ENCODE results near the gene MAPKAP1.

MAPKAP1 gene

DNA sequence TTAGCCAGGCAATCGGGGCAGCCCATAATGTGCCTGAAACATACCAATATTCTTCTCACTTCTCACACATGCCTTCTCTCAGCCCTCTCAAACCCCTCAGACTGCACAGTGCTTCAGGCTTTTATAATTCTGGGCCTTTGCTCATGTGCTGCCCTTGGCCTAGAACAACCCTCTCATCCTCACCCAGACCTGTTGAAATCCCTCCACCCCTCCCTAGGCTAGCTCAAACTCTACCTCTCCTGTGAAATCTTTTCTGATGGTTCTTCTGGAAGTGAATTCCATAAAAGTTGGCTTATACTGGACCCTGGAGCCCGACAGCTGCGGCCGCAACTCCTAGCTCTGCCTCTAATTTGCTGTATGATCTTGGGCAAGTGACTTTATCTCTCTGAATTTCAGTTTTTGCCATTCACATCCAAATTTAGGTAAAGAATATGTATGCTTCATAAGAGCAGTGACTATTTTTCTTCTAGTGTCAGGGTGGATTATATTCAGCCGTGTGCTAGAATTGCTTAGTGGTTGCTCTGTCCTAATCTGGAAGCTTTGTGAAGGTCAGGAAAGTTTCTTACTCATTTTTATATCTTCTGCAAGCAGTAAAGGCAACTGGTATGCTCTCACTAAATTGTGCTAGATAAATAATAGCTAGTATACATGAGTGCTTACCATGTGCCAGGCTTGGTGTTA lies 221.4 kb downstream of the MAPKAP1 start:
- H3K4me1 ChIP-seq (ENCODE audit: control insufficient read depth in 1 of 2, insufficient read depth in 2 of 2, low read length in 2 of 2), result peaks cover 15 to 19% of the 10 kb centered on the region in 2 donors
- peaks cover 0 to 7% of the 10 kb centered on the region in 2 donors for H3K36me3 ChIP-seq (ENCODE audit: control insufficient read depth in 1 of 2, insufficient read depth in 2 of 2, low read length in 2 of 2)
- H3K27me3 ChIP-seq (ENCODE audit: low read depth, low read length), result no peaks in the 10 kb centered on the region
- H3K27ac ChIP-seq (ENCODE audit: low read length), result peak overlapping the region; percentile 83
- no peaks in the 10 kb centered on the region for H3K9me3 ChIP-seq (ENCODE audit: control insufficient read depth in 1 of 2, low read length in 2 of 2)
- H3K4me3 ChIP-seq (ENCODE audit: low read depth in 1 of 2, low read length in 2 of 2), result no peak overlapping the region

GRCh38 chr9:125484350-125485282 lies 222.4 kb downstream of the MAPKAP1 start:
- peak overlapping the region; percentile 83 for H3K27ac ChIP-seq (ENCODE audit: low read length)
- H3K9me3 ChIP-seq (ENCODE audit: control insufficient read depth in 1 of 2, low read length in 2 of 2), result no peaks in the 10 kb centered on the region
- H3K4me1 ChIP-seq (ENCODE audit: control insufficient read depth in 1 of 2, insufficient read depth in 2 of 2, low read length in 2 of 2), result peaks cover 15 to 19% of the 10 kb centered on the region in 2 donors
- H3K27me3 ChIP-seq (ENCODE audit: low read depth, low read length), result no peaks in the 10 kb centered on the region
- peaks cover 0 to 7% of the 10 kb centered on the region in 2 donors for H3K36me3 ChIP-seq (ENCODE audit: control insufficient read depth in 1 of 2, insufficient read depth in 2 of 2, low read length in 2 of 2)
- peak overlapping the region in 1 of 2 donors; percentile 32 for H3K4me3 ChIP-seq (ENCODE audit: low read depth in 1 of 2, low read length in 2 of 2)

DNA sequence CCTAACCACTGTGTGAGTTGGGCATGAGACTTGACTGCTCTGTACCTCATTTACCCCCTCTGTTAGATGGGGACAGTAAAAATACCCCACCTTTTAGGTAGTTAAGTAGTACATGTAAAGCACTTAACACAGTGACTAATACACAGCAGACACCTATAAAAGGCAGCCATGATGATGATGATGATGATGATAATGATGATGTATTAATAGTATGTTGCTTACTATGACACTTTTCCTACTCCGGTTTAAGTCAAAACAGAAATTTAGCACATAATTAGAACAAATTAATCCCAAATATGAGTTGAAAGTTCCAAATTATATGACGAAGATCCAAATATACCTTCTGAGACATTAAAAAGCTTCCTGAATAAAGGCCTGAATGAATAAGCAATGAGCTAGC lies 223.3 kb downstream of the MAPKAP1 start:
- Histone ChIP-seq H3K27ac (ENCODE audit: low read length) (peak overlapping the region; percentile 41), H3K27me3 (ENCODE audit: low read depth, low read length) (no peaks in the 10 kb centered on the region), H3K4me1 (ENCODE audit: control insufficient read depth in 1 of 2, insufficient read depth in 2 of 2, low read length in 2 of 2) (peaks cover 15 to 19% of the 10 kb centered on the region in 2 donors), H3K9me3 (ENCODE audit: control insufficient read depth in 1 of 2, low read length in 2 of 2) (no peaks in the 10 kb centered on the region), H3K36me3 (ENCODE audit: control insufficient read depth in 1 of 2, insufficient read depth in 2 of 2, low read length in 2 of 2) (peaks cover 0 to 7% of the 10 kb centered on the region in 2 donors), H3K4me3 (ENCODE audit: low read depth in 1 of 2, low read length in 2 of 2) (no peak overlapping the region)

- H3K4me1 ChIP-seq (ENCODE audit: control insufficient read depth in 1 of 2, insufficient read depth in 2 of 2, low read length in 2 of 2), result peaks cover 2 to 7% of the 10 kb centered on the region in 2 donors
- no peak overlapping the region for H3K27ac ChIP-seq (ENCODE audit: low read length)
- H3K27me3 ChIP-seq (ENCODE audit: low read depth, low read length), result no peaks in the 10 kb centered on the region
- no peak overlapping the region for H3K4me3 ChIP-seq (ENCODE audit: low read depth in 1 of 2, low read length in 2 of 2)
- H3K9me3 ChIP-seq (ENCODE audit: control insufficient read depth in 1 of 2, low read length in 2 of 2), result no peaks in the 10 kb centered on the region
- peaks cover 12 to 16% of the 10 kb centered on the region in 2 donors for H3K36me3 ChIP-seq (ENCODE audit: control insufficient read depth in 1 of 2, insufficient read depth in 2 of 2, low read length in 2 of 2)
These were observed 227.0 kb downstream of the MAPKAP1 start for GRCh38 chr9:125479846-125480615.

DNA sequence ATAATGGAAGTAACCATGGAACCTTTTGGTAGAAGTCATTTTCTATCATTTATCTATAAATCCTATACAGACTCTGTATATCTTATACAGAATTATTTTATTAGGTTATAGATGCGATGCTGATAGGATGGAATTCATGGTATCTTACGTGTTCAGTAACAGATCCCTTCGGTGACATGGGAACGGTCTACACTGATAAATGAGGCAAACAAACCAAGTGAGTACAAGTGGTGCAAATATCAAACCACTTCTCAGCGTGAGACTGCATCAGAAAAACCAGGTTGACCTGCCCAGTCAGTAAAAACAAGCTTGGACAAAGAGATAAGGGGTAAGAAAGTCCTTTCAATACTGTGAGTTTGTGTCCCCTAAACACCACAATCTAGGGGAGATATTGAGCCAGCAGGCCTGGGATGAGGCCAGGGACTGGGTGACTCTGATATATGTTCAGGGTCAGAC lies 229.9 kb downstream of the MAPKAP1 start:
- Histone ChIP-seq H3K27ac (ENCODE audit: low read length) (no peak overlapping the region), H3K4me1 (ENCODE audit: control insufficient read depth in 1 of 2, insufficient read depth in 2 of 2, low read length in 2 of 2) (peaks cover 8 to 21% of the 10 kb centered on the region in 2 donors), H3K27me3 (ENCODE audit: low read depth, low read length) (no peaks in the 10 kb centered on the region), H3K9me3 (ENCODE audit: control insufficient read depth in 1 of 2, low read length in 2 of 2) (no peaks in the 10 kb centered on the region), H3K4me3 (ENCODE audit: low read depth in 1 of 2, low read length in 2 of 2) (no peak overlapping the region), H3K36me3 (ENCODE audit: control insufficient read depth in 1 of 2, insufficient read depth in 2 of 2, low read length in 2 of 2) (peaks cover 12 to 16% of the 10 kb centered on the region in 2 donors)

- Histone ChIP-seq H3K27me3 (ENCODE audit: low read depth, low read length) (no peaks in the 10 kb centered on the region), H3K4me3 (ENCODE audit: low read depth in 1 of 2, low read length in 2 of 2) (no peak overlapping the region), H3K36me3 (ENCODE audit: control insufficient read depth in 1 of 2, insufficient read depth in 2 of 2, low read length in 2 of 2) (peaks cover 12 to 16% of the 10 kb centered on the region in 2 donors), H3K27ac (ENCODE audit: low read length) (no peak overlapping the region), H3K9me3 (ENCODE audit: control insufficient read depth in 1 of 2, low read length in 2 of 2) (no peaks in the 10 kb centered on the region), H3K4me1 (ENCODE audit: control insufficient read depth in 1 of 2, insufficient read depth in 2 of 2, low read length in 2 of 2) (peaks cover 11 to 25% of the 10 kb centered on the region in 2 donors)
These were observed 230.4 kb downstream of the MAPKAP1 start for GRCh38 chr9:125476645-125477044.

DNA sequence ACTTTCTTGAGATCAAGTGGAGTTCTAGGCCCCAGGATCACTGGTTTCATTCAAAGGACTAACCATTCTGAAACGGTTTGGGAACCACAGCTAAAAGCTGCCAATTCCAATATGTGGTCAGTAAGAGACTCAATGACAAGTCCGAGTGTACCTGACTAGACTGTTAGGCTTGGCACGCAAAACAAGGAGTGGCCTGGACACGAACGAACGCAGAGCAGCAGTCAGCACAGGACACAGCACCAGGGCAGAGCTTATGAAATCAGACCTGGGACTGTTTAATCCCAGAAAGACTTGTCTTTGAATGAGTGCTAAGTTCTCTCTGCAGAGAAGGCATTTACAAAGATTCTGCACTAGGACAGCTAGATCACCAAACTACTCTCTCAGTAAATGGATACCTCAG lies 231.6 kb downstream of the MAPKAP1 start:
- Histone ChIP-seq H3K4me3 (ENCODE audit: low read depth in 1 of 2, low read length in 2 of 2) (no peak overlapping the region), H3K4me1 (ENCODE audit: control insufficient read depth in 1 of 2, insufficient read depth in 2 of 2, low read length in 2 of 2) (peaks cover 11 to 31% of the 10 kb centered on the region in 2 donors), H3K36me3 (ENCODE audit: control insufficient read depth in 1 of 2, insufficient read depth in 2 of 2, low read length in 2 of 2) (peaks cover 10 to 12% of the 10 kb centered on the region in 2 donors), H3K9me3 (ENCODE audit: control insufficient read depth in 1 of 2, low read length in 2 of 2) (no peaks in the 10 kb centered on the region), H3K27me3 (ENCODE audit: low read depth, low read length) (no peaks in the 10 kb centered on the region), H3K27ac (ENCODE audit: low read length) (no peak overlapping the region)

DNA sequence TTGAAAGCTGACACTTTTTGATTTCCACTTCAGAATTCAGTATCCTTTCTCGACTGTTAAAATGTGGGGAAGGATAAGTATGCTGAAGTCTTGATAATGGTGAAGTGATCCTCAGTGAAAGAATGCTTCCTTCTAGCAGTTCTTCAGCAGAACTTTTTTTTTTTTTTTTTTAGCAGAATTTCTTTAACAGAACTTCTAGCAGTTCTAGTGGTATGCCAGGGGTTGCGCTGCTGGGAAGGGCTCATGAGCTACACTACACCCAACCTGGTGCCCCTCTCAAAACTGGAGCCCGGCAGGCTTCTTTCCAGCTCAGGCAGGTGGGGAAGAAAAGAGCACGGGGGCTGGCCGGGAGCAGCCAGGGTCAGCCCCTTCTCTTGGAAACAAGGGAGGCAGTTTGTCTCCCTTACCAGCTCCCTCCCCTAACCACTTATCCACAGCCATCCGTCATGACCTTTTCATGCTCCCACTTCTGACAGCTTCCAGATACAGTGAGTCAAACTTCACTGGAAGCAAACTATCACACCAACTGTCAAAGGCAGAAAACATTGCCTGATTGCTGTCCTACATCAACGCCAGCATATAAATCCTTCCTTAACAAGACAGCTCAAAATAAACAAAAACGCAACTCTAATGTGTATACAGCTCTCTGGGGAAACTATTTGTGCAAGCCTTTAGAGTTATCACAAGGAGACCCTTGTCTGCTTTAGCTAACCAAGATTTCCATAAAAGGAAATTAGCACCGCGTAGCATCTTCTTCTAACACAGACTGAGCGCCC lies 233.9 kb downstream of the MAPKAP1 start:
- H3K27me3 ChIP-seq (ENCODE audit: low read depth, low read length), result no peaks in the 10 kb centered on the region
- H3K27ac ChIP-seq (ENCODE audit: low read length), result peak overlapping the region; percentile 7
- H3K4me1 ChIP-seq (ENCODE audit: control insufficient read depth in 1 of 2, insufficient read depth in 2 of 2, low read length in 2 of 2), result peaks cover 11 to 31% of the 10 kb centered on the region in 2 donors
- H3K4me3 ChIP-seq (ENCODE audit: low read depth in 1 of 2, low read length in 2 of 2), result peak overlapping the region in 1 of 2 donors; percentile 31
- H3K9me3 ChIP-seq (ENCODE audit: control insufficient read depth in 1 of 2, low read length in 2 of 2), result no peaks in the 10 kb centered on the region
- H3K36me3 ChIP-seq (ENCODE audit: control insufficient read depth in 1 of 2, insufficient read depth in 2 of 2, low read length in 2 of 2), result peaks cover 10 to 12% of the 10 kb centered on the region in 2 donors

GRCh38 chr9:125472562-125472925 lies 234.5 kb downstream of the MAPKAP1 start:
- no peaks in the 10 kb centered on the region for H3K9me3 ChIP-seq (ENCODE audit: control insufficient read depth in 1 of 2, low read length in 2 of 2)
- no peak overlapping the region for H3K27ac ChIP-seq (ENCODE audit: low read length)
- peaks cover 11 to 31% of the 10 kb centered on the region in 2 donors for H3K4me1 ChIP-seq (ENCODE audit: control insufficient read depth in 1 of 2, insufficient read depth in 2 of 2, low read length in 2 of 2)
- H3K36me3 ChIP-seq (ENCODE audit: control insufficient read depth in 1 of 2, insufficient read depth in 2 of 2, low read length in 2 of 2), result peaks cover 5 to 12% of the 10 kb centered on the region in 2 donors
- H3K27me3 ChIP-seq (ENCODE audit: low read depth, low read length), result no peaks in the 10 kb centered on the region
- peak overlapping the region in 1 of 2 donors; percentile 31 for H3K4me3 ChIP-seq (ENCODE audit: low read depth in 1 of 2, low read length in 2 of 2)

- no peak overlapping the region for H3K4me3 ChIP-seq (ENCODE audit: low read depth in 1 of 2, low read length in 2 of 2)
- H3K27ac ChIP-seq (ENCODE audit: low read length), result no peak overlapping the region
- H3K36me3 ChIP-seq (ENCODE audit: control insufficient read depth in 1 of 2, insufficient read depth in 2 of 2, low read length in 2 of 2), result no peaks in the 10 kb centered on the region
- no peaks in the 10 kb centered on the region for H3K9me3 ChIP-seq (ENCODE audit: control insufficient read depth in 1 of 2, low read length in 2 of 2)
- H3K4me1 ChIP-seq (ENCODE audit: control insufficient read depth in 1 of 2, insufficient read depth in 2 of 2, low read length in 2 of 2), result peaks cover 11 to 31% of the 10 kb centered on the region in 2 donors
- no peaks in the 10 kb centered on the region for H3K27me3 ChIP-seq (ENCODE audit: low read depth, low read length)
These were observed 236.0 kb downstream of the MAPKAP1 start for GRCh38 chr9:125470767-125471580.
